H1 (cell line): Measurements from ENCODE around the gene ZNF483. TPM values are rescaled to one million over a fixed set of nuclear protein-coding genes. Genes with fewer than 3 reads are reported as not detected.
A peak's percentile ranks its signal among the peaks of the same experiment; 100 is the strongest.

Source experiments
- ATF2 ChIP-seq: IDR thresholded peaks from 2 replicates; pipeline ENCODE4 v1.6.1; 2012; ENCODE audit warnings: low read length, inconsistent platforms
- BCL11A ChIP-seq, 2 experiments: IDR thresholded peaks; one replicate each; pipeline ENCODE4 v1.6.1; 2011; ENCODE audit warnings: low read depth in 2 of 2, low read length in 2 of 2, mild to moderate bottlenecking in 2 of 2
- CHD1 ChIP-seq: IDR thresholded peaks from 2 replicates; pipeline ENCODE4 v1.6.1; 2012; ENCODE audit warnings: low read depth, low read length, improper control_type of control experiment
- CHD2 ChIP-seq: IDR thresholded peaks from 2 replicates; pipeline ENCODE4 v1.6.1; 2012; ENCODE audit warnings: low read length, improper control_type of control experiment
- CTCF ChIP-seq, 3 experiments: IDR thresholded peaks; 1 replicate in 2 of 3; 2 replicates in 1 of 3; pipeline versions ENCODE4 v1.5.1 to v1.6.1; 2011; ENCODE audit warnings: low read length in 3 of 3, mild to moderate bottlenecking in 3 of 3, inconsistent platforms in 2 of 3, low read depth in 1 of 3, moderate library complexity in 1 of 3; ENCODE audit not compliant: insufficient read depth in 1 of 3; ENCODE audit errors: control extremely low read depth in 1 of 3
- GTF2F1 ChIP-seq: IDR thresholded peaks from 2 replicates; pipeline ENCODE4 v1.6.1; 2012; ENCODE audit warnings: low read depth, low read length, improper control_type of control experiment, borderline replicate concordance
- KDM4A ChIP-seq: IDR thresholded peaks from one replicate; pipeline ENCODE4 v1.7.1; 2012; ENCODE audit warnings: low read depth, mild to moderate bottlenecking, moderate library complexity, low read length, inconsistent platforms; ENCODE audit not compliant: severe bottlenecking
- NANOG ChIP-seq: IDR thresholded peaks from 2 replicates; pipeline ENCODE4 v1.6.1; 2011; ENCODE audit warnings: low read length, low read depth, mild to moderate bottlenecking, inconsistent platforms; ENCODE audit not compliant: insufficient read depth, poor library complexity, severe bottlenecking
- NRF1 ChIP-seq: IDR thresholded peaks from 2 replicates; pipeline ENCODE4 v1.6.1; 2011; ENCODE audit warnings: mild to moderate bottlenecking, low read depth, low read length, improper control_type of control experiment
- PHF8 ChIP-seq: fragments of 200-600 bp; sonication (generic); conservative IDR thresholded peaks from 2 replicates; pipeline ENCODE4 v1.7.1; 2012; ENCODE audit warnings: low read depth, mild to moderate bottlenecking, inconsistent platforms, low read length, moderate library complexity
- RBBP5 ChIP-seq: IDR thresholded peaks from 2 replicates; pipeline ENCODE4 v1.7.1; 2012; ENCODE audit warnings: low read depth, mild to moderate bottlenecking, inconsistent platforms, low read length, moderate library complexity, borderline replicate concordance
- RNF2 ChIP-seq: fragments of 200-900, 300-1000 bp; sonication (generic); IDR thresholded peaks from 2 replicates; pipeline ENCODE4 v1.7.1; 2016; ENCODE audit warnings: borderline replicate concordance, low read depth, mild to moderate bottlenecking, antibody characterized with exemption, low read length; ENCODE audit not compliant: poor library complexity, severe bottlenecking; ENCODE audit errors: missing control alignments
- RXRA ChIP-seq: IDR thresholded peaks from 2 replicates; pipeline ENCODE4 v1.6.1; 2011; ENCODE audit warnings: low read depth, mild to moderate bottlenecking, low read length, moderate library complexity; ENCODE audit not compliant: insufficient read depth
- SAP30 ChIP-seq: fragments of 300-600 bp; sonication (generic); IDR thresholded peaks from 2 replicates; pipeline ENCODE4 v1.7.1; 2012; ENCODE audit warnings: low read length, moderate library complexity, mild to moderate bottlenecking, inconsistent platforms; ENCODE audit not compliant: insufficient read depth, insufficient replicate concordance
- SIRT6 ChIP-seq: IDR thresholded peaks from one replicate; pipeline ENCODE4 v1.7.1; 2012; ENCODE audit warnings: low read length, inconsistent platforms
- SIX5 ChIP-seq: IDR thresholded peaks from 2 replicates; pipeline ENCODE4 v1.6.1; 2011; ENCODE audit warnings: mild to moderate bottlenecking, low read depth, low read length
- TAF7 ChIP-seq: optimal IDR thresholded peaks from 2 replicates; pipeline ENCODE3; 2011; ENCODE audit warnings: low read depth, mild to moderate bottlenecking, inconsistent platforms, low read length, moderate library complexity, borderline replicate concordance
- TEAD4 ChIP-seq: IDR thresholded peaks from 2 replicates; pipeline ENCODE4 v1.6.1; 2012; ENCODE audit warnings: low read depth, low read length, inconsistent platforms, mixed read lengths
- polyA plus RNA-seq, 7 experiments: library from polyadenylated mRNA; depleted of rRNA in 3 of 7; stranded (reverse) in 5 of 7; unstranded in 2 of 7; fragments of >200 nt in 5 of 7; fragments of 200-250 nt in 2 of 7; gene quantifications; 1 replicate in 5 of 7; 2 replicates in 1 of 7; 4 replicates in 1 of 7; pipeline versions ENCODE4 v1.2.1 to v1.2.3, GENCODE V29; 2011 to 2013; ENCODE audit warnings: missing spikeins in 2 of 7, mixed read lengths in 2 of 7
- total RNA-seq: library from RNA; stranded (reverse); fragmentation: NEBNext Ultra II Directional; extraction: Animal tissue kit (Norgen Biotek cat#: 25700); gene quantifications from 2 replicates; pipeline ENCODE4 v1.2.1, GENCODE V29; 2021

Gene ZNF483
- total and polyA plus RNA-seq, 2 of the 8 experiments (the other 6 are each of a cell fraction or from before 2014, with no cell fraction given), result 4.8 to 83.8 TPM

DNA sequence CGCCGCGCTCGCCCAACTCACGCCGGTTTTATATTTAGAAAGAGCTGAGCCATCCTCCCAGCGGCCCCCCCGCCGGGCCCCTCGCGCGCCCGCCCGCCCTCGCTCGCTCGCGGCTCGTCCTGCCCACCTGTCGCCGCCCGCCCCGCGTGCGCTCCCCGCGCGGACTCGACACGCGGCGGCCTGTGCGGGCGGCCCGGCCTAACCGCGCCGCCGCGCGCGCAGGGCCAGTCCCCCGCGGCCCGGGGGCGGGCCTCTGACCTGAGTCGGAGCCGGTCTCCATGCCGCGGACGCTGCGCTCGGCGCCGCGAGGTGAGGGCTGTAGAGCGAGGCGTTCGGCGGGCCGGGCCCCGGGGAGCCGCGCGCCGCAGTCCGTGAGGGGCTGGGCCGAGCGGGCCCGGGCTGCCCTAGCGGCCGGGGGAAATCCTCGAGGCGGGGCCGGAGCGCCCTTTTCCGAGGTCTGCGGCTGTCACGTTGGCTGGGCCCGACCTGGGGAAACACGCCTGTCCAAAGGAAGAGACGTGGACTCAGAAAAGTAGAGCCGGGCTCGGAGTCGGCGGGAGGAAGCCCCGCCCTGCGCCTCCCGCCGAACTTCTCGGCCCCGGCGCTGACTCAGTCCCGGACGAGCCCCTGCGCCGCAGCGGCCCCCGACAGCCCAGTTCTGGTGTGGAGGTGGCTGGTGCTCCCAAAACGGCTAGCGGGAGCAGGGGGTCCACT lies 41.0 kb upstream of the ZNF483 start, which contains the start of gene ECPAS (continued):
- TF ChIP-seq RNF2, result no peak
- TF ChIP-seq SIRT6, result no peak
- no peak for TF ChIP-seq CHD2
- TF ChIP-seq TEAD4, result no peak
- no peak for TF ChIP-seq NRF1
- TF ChIP-seq NANOG, result no peak
- no peak for TF ChIP-seq TAF7
- no peak for TF ChIP-seq GTF2F1
- TF ChIP-seq RXRA, result no peak
- no peak for TF ChIP-seq ATF2
- no peak for TF ChIP-seq SAP30
- TF ChIP-seq SIX5, result no peak
- TF ChIP-seq KDM4A, result peak; percentile 40
- TF ChIP-seq CHD1, result peak; percentile 70; the same call in 1 of the 2 replicates
- no peak for TF ChIP-seq CTCF (IDR thresholded peaks at IDR 0.05; ENCODE audit: control extremely low read depth in 1 of 3, insufficient read depth in 1 of 3, low read depth in 1 of 3, low read length in 3 of 3)
- peak; percentile 57 for TF ChIP-seq PHF8
- peak; percentile 46 for TF ChIP-seq RBBP5
- TF ChIP-seq BCL11A (IDR thresholded peaks at IDR 0.05; ENCODE audit: low read depth in 2 of 2, low read length in 2 of 2), result no peak
